Neural progenitor cell (in vitro differentiated cells): ENCODE measurements around the gene SLC4A1.

Experiments
- EZH2 ChIP-seq: fragments of 200-600 bp; sonication (generic); IDR thresholded peaks from 2 replicates; pipeline ENCODE4 v1.6.1; 2017; ENCODE audit warnings: antibody characterized with exemption, mild to moderate bottlenecking, moderate library complexity
- TF ChIP-seq, protein P1 (sequence below): fragments of 200-600 bp; sonication (generic); IDR thresholded peaks from 2 replicates; pipeline ENCODE4 v1.5.1; 2017; ENCODE audit warnings: antibody characterized with exemption, mild to moderate bottlenecking

DNA sequence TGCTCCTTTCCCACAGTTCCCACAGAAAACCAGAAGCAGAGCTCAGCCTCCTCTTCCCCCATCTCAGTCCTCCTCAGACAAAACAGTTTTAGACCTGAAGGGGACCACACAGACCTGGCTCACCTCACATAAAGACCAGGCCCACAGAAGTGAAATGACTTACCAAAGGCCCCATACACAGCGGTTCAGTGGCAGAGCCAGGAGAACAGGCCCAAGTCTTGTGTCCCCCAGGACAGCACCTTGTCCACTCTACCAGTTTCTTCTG lies 53.8 kb downstream of the SLC4A1 start:
- TF ChIP-seq, protein P1, sequence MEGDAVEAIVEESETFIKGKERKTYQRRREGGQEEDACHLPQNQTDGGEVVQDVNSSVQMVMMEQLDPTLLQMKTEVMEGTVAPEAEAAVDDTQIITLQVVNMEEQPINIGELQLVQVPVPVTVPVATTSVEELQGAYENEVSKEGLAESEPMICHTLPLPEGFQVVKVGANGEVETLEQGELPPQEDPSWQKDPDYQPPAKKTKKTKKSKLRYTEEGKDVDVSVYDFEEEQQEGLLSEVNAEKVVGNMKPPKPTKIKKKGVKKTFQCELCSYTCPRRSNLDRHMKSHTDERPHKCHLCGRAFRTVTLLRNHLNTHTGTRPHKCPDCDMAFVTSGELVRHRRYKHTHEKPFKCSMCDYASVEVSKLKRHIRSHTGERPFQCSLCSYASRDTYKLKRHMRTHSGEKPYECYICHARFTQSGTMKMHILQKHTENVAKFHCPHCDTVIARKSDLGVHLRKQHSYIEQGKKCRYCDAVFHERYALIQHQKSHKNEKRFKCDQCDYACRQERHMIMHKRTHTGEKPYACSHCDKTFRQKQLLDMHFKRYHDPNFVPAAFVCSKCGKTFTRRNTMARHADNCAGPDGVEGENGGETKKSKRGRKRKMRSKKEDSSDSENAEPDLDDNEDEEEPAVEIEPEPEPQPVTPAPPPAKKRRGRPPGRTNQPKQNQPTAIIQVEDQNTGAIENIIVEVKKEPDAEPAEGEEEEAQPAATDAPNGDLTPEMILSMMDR, result no peak
- no peak for TF ChIP-seq EZH2
